Epithelial cell of proximal tubule (primary cell): ENCODE measurements around the gene TENM3. TPM values are rescaled to one million over a fixed set of nuclear protein-coding genes. Genes with fewer than 3 reads are reported as not detected.

ENCODE experiments used
- DNase-seq: peaks from one replicate; pipeline ENCODE4 v3.0.0-alpha.2; 2011; ENCODE audit warnings: low read depth
- H3K4me3 ChIP-seq: 2 replicates; pipeline ENCODE4 v1.5.1; 2011; ENCODE audit warnings: low read depth, mild to moderate bottlenecking, low read length
- CTCF ChIP-seq: conservative IDR thresholded peaks from 2 replicates; pipeline ENCODE4 v1.5.1; 2012; ENCODE audit warnings: low read depth, mild to moderate bottlenecking, low read length
- total RNA-seq: library from RNA; depleted of rRNA; stranded (reverse); fragments of >200 nt; gene quantifications from 2 replicates; pipeline ENCODE4 v1.2.3, GENCODE V29; 2015

TENM3 gene
- total RNA-seq, 1 donor from 2014 or later = 2.4 TPM

GRCh38 chr4:182748283-182748682 lies 505.1 kb downstream of the TENM3 start:
- TF ChIP-seq CTCF = no peak
- no peak overlapping the region for H3K4me3 ChIP-seq
- no peak for DNase-seq

GRCh38 chr4:182748949-182749348 lies 505.7 kb downstream of the TENM3 start:
- DNase-seq = no peak
- no peak for TF ChIP-seq CTCF
- H3K4me3 ChIP-seq = no peak overlapping the region

- no peak for TF ChIP-seq CTCF
- DNase-seq = no peak
- no peak overlapping the region for H3K4me3 ChIP-seq
Observed at GRCh38 chr4:182749667-182750167, 506.5 kb downstream of the TENM3 start.

GRCh38 chr4:182752158-182752910 lies 509.1 kb downstream of the TENM3 start:
- TF ChIP-seq CTCF = no peak
- no peak for DNase-seq
- no peak overlapping the region for H3K4me3 ChIP-seq

- DNase-seq = no peak
- TF ChIP-seq CTCF = no peak
- no peak overlapping the region for H3K4me3 ChIP-seq
Observed at GRCh38 chr4:182754895-182755294, 511.7 kb downstream of the TENM3 start.

GRCh38 chr4:182756161-182756690 lies 513.0 kb downstream of the TENM3 start:
- no peak for TF ChIP-seq CTCF
- DNase-seq = no peak

GRCh38 chr4:182758273-182758672 lies 515.1 kb downstream of the TENM3 start:
- no peak for TF ChIP-seq CTCF
- no peak for DNase-seq
- H3K4me3 ChIP-seq = no peak overlapping the region

More at GRCh38 chr4:182756161-182756690, 513.0 kb downstream of the TENM3 start:
- no peak overlapping the region for H3K4me3 ChIP-seq
